ENCODE data around the gene SPATA19. TPM values are rescaled to one million over a fixed set of nuclear protein-coding genes. Genes with fewer than 3 reads are reported as not detected.

The SPATA19 gene
- total RNA-seq, 1 donor from 2014 or later = not detected

Other genes starting within 250 kb of the SPATA19 start
- 52.0 TPM for gene IGSF9B, start 111.5 kb upstream of the SPATA19 start, total RNA-seq
- 33.8 TPM for gene JAM3, start 223.6 kb upstream of the SPATA19 start, total RNA-seq